ENCODE data around the gene SRR. TPM values are rescaled to one million over a fixed set of nuclear protein-coding genes. Genes with fewer than 3 reads are reported as not detected.

Gene SRR
- total RNA-seq, 1 donor from 2014 or later = 22.0 TPM

- peak; percentile 95 for DNase-seq
- H3K36me3 Mint-ChIP-seq (ENCODE audit: unreplicated experiment) = no peaks in the 10 kb centered on the region
- peak within 1 kb of the TSS; percentile 81 for H3K27ac Mint-ChIP-seq (ENCODE audit: unreplicated experiment)
- no peak for TF ChIP-seq CTCF (IDR thresholded peaks at IDR 0.05; ENCODE audit: partially characterized antibody, unreplicated experiment)
- peaks cover 4% of the 10 kb centered on the region for H3K27me3 Mint-ChIP-seq (ENCODE audit: unreplicated experiment)
- H3K4me3 Mint-ChIP-seq (ENCODE audit: unreplicated experiment) = peak within 1 kb of the TSS; percentile 99
- H3K4me1 Mint-ChIP-seq (ENCODE audit: low read depth, unreplicated experiment) = peaks cover 9% of the 10 kb centered on the region
- H3K9me3 Mint-ChIP-seq (ENCODE audit: unreplicated experiment) = peaks cover 7% of the 10 kb centered on the region
Measured at GRCh38 chr17:2336215-2336851, 32.6 kb downstream of the SRR start, which contains the start of gene TSR1. Gene TSR1, minus strand, starts transcription at chr17:2336457. Its CDS starts 30 bp downstream, at chr17:2336427.

- DNase-seq = peak; percentile 84
- no peak for TF ChIP-seq CTCF (IDR thresholded peaks at IDR 0.05; ENCODE audit: partially characterized antibody, unreplicated experiment)
- H3K36me3 Mint-ChIP-seq (ENCODE audit: unreplicated experiment) = no peaks in the 10 kb centered on the region
- peaks cover 9% of the 10 kb centered on the region for H3K4me1 Mint-ChIP-seq (ENCODE audit: low read depth, unreplicated experiment)
- H3K4me3 Mint-ChIP-seq (ENCODE audit: unreplicated experiment) = peak within 1 kb of the TSS; percentile 99
- H3K27ac Mint-ChIP-seq (ENCODE audit: unreplicated experiment) = peak within 1 kb of the TSS; percentile 84
- peaks cover 7% of the 10 kb centered on the region for H3K9me3 Mint-ChIP-seq (ENCODE audit: unreplicated experiment)
- H3K27me3 Mint-ChIP-seq (ENCODE audit: unreplicated experiment) = peaks cover 4% of the 10 kb centered on the region
Measured at GRCh38 chr17:2336852-2337543, 33.2 kb downstream of the SRR start, which contains the start of gene SGSM2. Gene SGSM2, plus strand, starts transcription at chr17:2337501. Its CDS starts 188 bp downstream, at chr17:2337689.

- Mint-ChIP-seq H3K9me3 (ENCODE audit: unreplicated experiment) (peaks cover 7% of the 10 kb centered on the region), H3K27ac (ENCODE audit: unreplicated experiment) (no peak overlapping the region), H3K4me1 (ENCODE audit: low read depth, unreplicated experiment) (peaks cover 9% of the 10 kb centered on the region), H3K4me3 (ENCODE audit: unreplicated experiment) (peak overlapping the region; percentile 72), H3K27me3 (ENCODE audit: unreplicated experiment) (peaks cover 4% of the 10 kb centered on the region), H3K36me3 (ENCODE audit: unreplicated experiment) (no peaks in the 10 kb centered on the region)
- peak; percentile 75 for DNase-seq
- TF ChIP-seq CTCF (IDR thresholded peaks at IDR 0.05; ENCODE audit: partially characterized antibody, unreplicated experiment) = no peak
Measured at GRCh38 chr17:2337544-2338314, 34.0 kb downstream of the SRR start.

- H3K4me3 Mint-ChIP-seq (ENCODE audit: unreplicated experiment) = peak overlapping the region; percentile 72
- H3K9me3 Mint-ChIP-seq (ENCODE audit: unreplicated experiment) = peaks cover 7% of the 10 kb centered on the region
- H3K4me1 Mint-ChIP-seq (ENCODE audit: low read depth, unreplicated experiment) = peaks cover 9% of the 10 kb centered on the region
- peak overlapping the region; percentile 84 for H3K27ac Mint-ChIP-seq (ENCODE audit: unreplicated experiment)
- H3K27me3 Mint-ChIP-seq (ENCODE audit: unreplicated experiment) = peaks cover 4% of the 10 kb centered on the region
- TF ChIP-seq CTCF (IDR thresholded peaks at IDR 0.05; ENCODE audit: partially characterized antibody, unreplicated experiment) = no peak
- no peaks in the 10 kb centered on the region for H3K36me3 Mint-ChIP-seq (ENCODE audit: unreplicated experiment)
- no peak for DNase-seq
Measured at GRCh38 chr17:2338315-2338657, 34.5 kb downstream of the SRR start.
